ENCODE results near the gene TMPRSS11A.

The TMPRSS11A gene

GRCh38 chr4:67861513-67861912 is 101.8 kb downstream of the TMPRSS11A start:
- no peak for DNase-seq
